SU-DHL-6 (cell line): ENCODE measurements around the gene PYROXD2.

Source experiments
- H2AFZ ChIP-seq: fragments of 200-600 bp; sonication (generic); 2 replicates; pipeline ENCODE4 v1.6.1; 2014; ENCODE audit warnings: low read depth, mild to moderate bottlenecking, moderate library complexity, mixed read lengths, antibody characterized with exemption, low read length; ENCODE audit not compliant: severe bottlenecking
- H3F3A ChIP-seq: fragments of 200-600 bp; shearing (Covaris generic); 2 replicates; pipeline ENCODE4 v1.6.0; 2016; ENCODE audit warnings: antibody characterized with exemption, mild to moderate bottlenecking; ENCODE audit not compliant: insufficient read depth
- H3K27ac ChIP-seq: fragments of 200-600 bp; sonication (generic); 2 replicates; pipeline ENCODE4 v1.5.1; 2016; ENCODE audit warnings: low read depth, mild to moderate bottlenecking, low read length, moderate library complexity, mixed read lengths
- H3K27me3 ChIP-seq: fragments of 200-600 bp; sonication (generic), shearing (Covaris generic); 2 replicates; pipeline ENCODE4 v1.6.0; 2014; ENCODE audit warnings: mild to moderate bottlenecking, low read length
- H3K36me3 ChIP-seq: fragments of 200-600 bp; sonication (generic); 2 replicates; pipeline ENCODE4 v1.6.1; 2014; ENCODE audit warnings: mild to moderate bottlenecking, low read length, mixed read lengths
- H3K4me2 ChIP-seq: fragments of 300-600, 200-600 bp; shearing (Covaris generic), sonication (generic); 2 replicates; pipeline ENCODE4 v1.6.0; 2014; ENCODE audit warnings: low read length, low read depth, mild to moderate bottlenecking; ENCODE audit not compliant: poor library complexity, severe bottlenecking
- H3K4me3 ChIP-seq: fragments of 200-600 bp; sonication (generic); 2 replicates; pipeline ENCODE4 v1.5.1; 2014; ENCODE audit warnings: antibody characterized with exemption, low read length, mild to moderate bottlenecking, mixed read lengths; ENCODE audit not compliant: insufficient read depth, poor library complexity, severe bottlenecking
- H3K79me2 ChIP-seq: fragments of 200-600 bp; sonication (generic); 2 replicates; pipeline ENCODE4 v1.6.1; 2014; ENCODE audit warnings: mild to moderate bottlenecking, low read length, moderate library complexity; ENCODE audit not compliant: insufficient read depth
- H3K9ac ChIP-seq: fragments of 200-600 bp; sonication (generic); 2 replicates; pipeline ENCODE4 v1.7.0; 2014; ENCODE audit warnings: mild to moderate bottlenecking, low read length
- H3K9me2 ChIP-seq: fragments of 200-600 bp; sonication (generic); replicated peaks from 2 replicates; pipeline ENCODE4 v1.6.1; 2014; ENCODE audit warnings: low read length; ENCODE audit not compliant: insufficient read depth
- H3K9me3 ChIP-seq: fragments of 200-600 bp; sonication (generic); 2 replicates; pipeline ENCODE4 v1.6.1; 2014; ENCODE audit warnings: low read length, mixed read lengths; ENCODE audit not compliant: insufficient read depth
- H4K20me1 ChIP-seq: fragments of 200-600 bp; sonication (generic); 2 replicates; pipeline ENCODE4 v1.6.1; 2014; ENCODE audit warnings: low read depth, mild to moderate bottlenecking, antibody characterized with exemption, low read length, moderate library complexity, mixed read lengths
- CTCF ChIP-seq: fragments of 200-600 bp; sonication (generic); IDR thresholded peaks from one replicate; pipeline ENCODE4 v1.5.1; 2017; ENCODE audit warnings: antibody characterized with exemption, mild to moderate bottlenecking, low read length, moderate library complexity; ENCODE audit not compliant: insufficient read depth, poor library complexity, severe bottlenecking
- EZH2phosphoT487 ChIP-seq: fragments of 200-600 bp; sonication (generic), shearing (Covaris generic); conservative IDR thresholded peaks from 2 replicates; pipeline ENCODE4 v1.6.1; 2018; ENCODE audit warnings: mild to moderate bottlenecking, antibody characterized with exemption, low read length, moderate library complexity, mixed read lengths

The PYROXD2 gene

GRCh38 chr10:98404571-98405359 lies 10.2 kb downstream of the PYROXD2 start:
- Histone ChIP-seq H3K9me2 (no peaks in the 10 kb centered on the region), H3K4me2 (peak overlapping the region; percentile 7), H3K79me2 (no peaks in the 10 kb centered on the region), H3K9ac (no peak overlapping the region), H3K9me3 (no peaks in the 10 kb centered on the region), H2AFZ (no peak overlapping the region), H4K20me1 (no peaks in the 10 kb centered on the region), H3K36me3 (no peaks in the 10 kb centered on the region), H3K27me3 (no peaks in the 10 kb centered on the region), H3F3A (no peaks in the 10 kb centered on the region), H3K4me3 (no peak overlapping the region), H3K27ac (no peak overlapping the region)
- TF ChIP-seq EZH2phosphoT487, result no peak
- TF ChIP-seq CTCF, result no peak

- H4K20me1 ChIP-seq, result no peaks in the 10 kb centered on the region
- H3F3A ChIP-seq, result no peaks in the 10 kb centered on the region
- no peaks in the 10 kb centered on the region for H3K27me3 ChIP-seq
- no peaks in the 10 kb centered on the region for H3K9me3 ChIP-seq
- no peak overlapping the region for H3K4me3 ChIP-seq
- H3K36me3 ChIP-seq, result no peaks in the 10 kb centered on the region
- no peaks in the 10 kb centered on the region for H3K9me2 ChIP-seq
- H3K79me2 ChIP-seq, result no peaks in the 10 kb centered on the region
- TF ChIP-seq EZH2phosphoT487 (no peak), CTCF (no peak)
- peak overlapping the region; percentile 7 for H3K4me2 ChIP-seq
- H2AFZ ChIP-seq, result no peak overlapping the region
- no peak overlapping the region for H3K27ac ChIP-seq
- H3K9ac ChIP-seq, result no peak overlapping the region
These were observed 11.0 kb downstream of the PYROXD2 start for GRCh38 chr10:98403812-98404504.

- H3K4me2 ChIP-seq, result no peak overlapping the region
- H3K27ac ChIP-seq, result no peak overlapping the region
- no peaks in the 10 kb centered on the region for H3K36me3 ChIP-seq
- no peak overlapping the region for H3K9ac ChIP-seq
- no peaks in the 10 kb centered on the region for H3K9me3 ChIP-seq
- H3K79me2 ChIP-seq, result no peaks in the 10 kb centered on the region
- TF ChIP-seq CTCF (no peak), EZH2phosphoT487 (no peak)
- no peaks in the 10 kb centered on the region for H4K20me1 ChIP-seq
- H3K27me3 ChIP-seq, result no peaks in the 10 kb centered on the region
- no peaks in the 10 kb centered on the region for H3K9me2 ChIP-seq
- H3F3A ChIP-seq, result no peaks in the 10 kb centered on the region
- no peak overlapping the region for H2AFZ ChIP-seq
- H3K4me3 ChIP-seq, result no peak overlapping the region
These were observed 11.9 kb downstream of the PYROXD2 start for GRCh38 chr10:98402931-98403718.
